Cardiac septum (tissue), 1 donor: Measurements from ENCODE around the gene SLC9A1. TPM values are rescaled to one million over a fixed set of nuclear protein-coding genes. Genes with fewer than 3 reads are reported as not detected.
A peak's percentile ranks its signal among the peaks of the same experiment; 100 is the strongest.

Experiments used
- DNase-seq: peaks from one replicate; pipeline ENCODE4 v3.0.0-alpha.2; 2020; ENCODE audit warnings: low spot score
- intact Hi-C: fragments of 100-400 bp; cut with DNase I; formaldehyde crosslinking; loops from one replicate; pipeline ENCODE4 v1.14.0; 2022
- total RNA-seq: library from RNA; stranded (reverse); fragmentation: NEBNext Ultra II Directional; extraction: Animal tissue kit (Norgen Biotek cat#: 25700); gene quantifications from one replicate; pipeline ENCODE4 v1.2.1, GENCODE V29; 2021
- donor health status: DM: no; HTN: no; CAD: no.

The SLC9A1 gene
- total RNA-seq, 1 donor from 2014 or later = 26.1 TPM

DNA sequence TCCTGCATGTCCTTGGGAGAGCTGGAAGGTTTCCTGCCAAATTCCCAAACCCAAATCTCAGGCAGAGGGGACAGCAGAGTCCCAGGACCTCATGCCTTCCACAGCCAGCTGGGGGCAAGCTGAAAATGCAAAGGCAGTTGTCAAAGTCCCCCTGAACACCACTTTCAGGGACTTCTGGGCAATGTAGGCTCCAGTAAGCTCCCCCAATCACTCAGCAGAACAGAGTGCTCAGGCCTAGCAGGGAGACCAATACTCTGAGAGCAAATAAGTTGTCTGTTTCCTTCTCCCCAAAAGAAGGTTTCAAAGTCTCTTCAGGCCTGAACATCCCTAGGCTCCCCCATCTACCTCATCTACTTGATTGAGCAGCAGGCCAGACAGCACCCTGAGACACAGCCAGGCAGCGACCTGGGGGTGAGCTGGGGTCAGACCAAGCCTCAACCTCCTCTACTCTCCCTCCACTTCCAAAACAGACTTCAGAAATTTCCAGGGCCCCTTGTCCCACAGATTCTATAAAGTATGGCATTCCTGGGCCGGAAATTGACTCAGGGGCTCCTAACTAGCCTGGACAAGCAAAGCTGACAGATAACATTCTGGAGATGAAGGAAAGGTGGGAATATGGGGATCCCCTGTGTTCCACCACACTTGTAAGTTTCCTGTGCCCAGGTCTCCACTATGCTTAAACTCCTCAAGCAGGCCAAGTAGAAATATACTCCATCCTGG is 1.9 kb downstream of the SLC9A1 start:
- intact Hi-C loops = loop anchor here (2.0 to 5.0 kb wide), 2 partner anchors 32 to 84 kb away; no protein-coding TSS in a partner anchor
- no peak for DNase-seq

DNA sequence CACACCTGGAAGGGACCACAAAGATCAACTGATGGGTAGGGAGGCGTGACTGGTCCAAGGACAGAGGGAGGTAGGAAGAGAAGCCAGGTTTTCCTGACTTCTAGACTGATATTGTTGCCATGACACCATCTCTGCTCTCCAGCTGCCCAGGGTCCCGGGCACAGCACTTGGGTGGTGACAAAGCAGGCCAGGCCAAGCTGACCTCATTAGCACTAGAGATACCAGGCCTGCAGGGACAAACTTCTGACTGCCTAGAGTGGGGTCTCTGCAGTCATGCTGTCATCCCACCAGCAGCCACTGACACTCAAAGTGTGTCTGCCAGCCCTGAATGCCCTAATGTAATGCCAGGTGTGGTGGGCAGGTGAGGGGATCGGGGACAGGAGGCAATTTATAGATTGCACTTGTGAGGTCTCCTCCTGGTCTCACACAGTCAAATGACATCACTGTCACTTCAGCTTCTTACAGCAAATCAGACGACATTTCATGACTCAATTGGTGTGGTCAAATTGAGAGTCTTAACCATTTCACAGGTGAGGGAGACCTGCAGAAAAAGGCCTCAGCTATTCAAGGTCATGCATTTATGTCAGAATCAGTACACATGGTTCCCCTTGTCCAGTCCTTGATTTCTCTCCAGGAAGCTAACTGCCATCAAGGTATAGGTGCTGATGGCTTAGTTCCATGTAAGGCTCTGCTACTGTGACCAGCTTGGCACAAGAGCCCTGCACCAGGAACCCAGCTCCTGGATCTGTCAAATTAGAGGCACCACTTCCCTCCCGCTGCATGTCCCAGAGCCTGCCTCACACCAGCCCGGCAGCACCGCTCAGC is 2.7 kb downstream of the SLC9A1 start:
- DNase-seq = no peak
- intact Hi-C loops = loop anchor here (2.0 to 5.0 kb wide), 2 partner anchors 31 to 85 kb away; no protein-coding TSS in a partner anchor

DNA sequence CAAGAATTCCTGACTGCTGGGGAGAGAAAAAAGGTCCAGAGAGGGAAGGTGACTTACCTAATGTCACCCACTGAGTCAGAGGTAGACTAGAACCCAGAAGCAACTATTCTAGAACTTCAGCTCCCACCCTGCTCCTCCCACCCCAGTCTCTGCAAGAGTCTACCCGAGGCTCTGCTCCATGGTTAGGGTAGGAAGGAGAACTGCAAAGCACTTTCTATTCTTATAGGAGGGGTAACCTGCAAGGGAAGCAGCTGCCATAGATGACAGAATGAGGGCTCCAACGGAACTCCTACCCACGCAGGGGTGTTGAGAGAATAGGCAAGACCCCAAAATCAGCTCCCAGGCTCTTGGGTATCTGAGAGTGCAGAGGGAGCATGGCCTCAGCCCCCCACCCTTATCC is 4.3 kb downstream of the SLC9A1 start:
- DNase-seq = no peak
- intact Hi-C loops = loop anchor here (5.0 kb wide), 1 partner anchor 87 kb away; no protein-coding TSS in a partner anchor

DNA sequence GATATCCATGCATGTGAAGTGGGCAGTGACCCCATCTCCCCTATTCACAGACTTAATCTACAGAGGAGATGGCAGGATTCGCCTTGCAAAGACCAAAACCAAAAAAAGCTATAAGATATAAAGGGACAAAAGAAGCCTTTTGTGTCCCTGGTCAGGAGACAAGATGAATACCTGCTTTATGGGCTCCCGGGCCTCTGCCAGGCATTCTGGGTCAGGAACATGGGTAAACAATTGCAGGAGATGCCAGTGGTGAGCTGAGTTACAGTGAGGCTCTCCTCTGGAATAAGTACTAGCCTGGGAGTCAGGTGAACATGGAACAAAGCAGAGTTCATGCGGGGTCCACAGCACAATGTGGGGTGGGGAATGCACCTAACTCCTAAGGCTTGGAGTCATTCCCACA is 4.7 kb downstream of the SLC9A1 start:
- intact Hi-C loops = loop anchor here (5.0 kb wide), 1 partner anchor 87 kb away; no protein-coding TSS in a partner anchor

DNA sequence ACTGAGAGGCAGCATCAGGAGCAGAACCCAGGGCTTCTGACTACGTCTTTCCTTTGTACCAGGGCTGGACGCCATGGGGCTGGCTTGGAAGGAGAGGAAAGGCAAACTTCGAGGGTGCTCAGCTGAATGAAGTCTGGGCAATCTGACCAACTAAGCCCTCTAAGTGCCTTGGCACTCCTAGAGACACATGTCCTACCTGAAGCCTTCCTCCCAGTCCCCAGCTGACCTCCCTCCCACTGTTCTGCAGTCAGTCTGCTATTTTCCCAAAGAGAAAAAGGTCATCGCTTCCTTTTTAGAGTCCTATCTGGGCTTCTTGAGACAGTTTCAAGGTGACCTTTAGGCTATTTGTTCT is 5.2 kb downstream of the SLC9A1 start:
- DNase-seq = no peak
- intact Hi-C loops = loop anchor here (5.0 kb wide), 1 partner anchor 88 kb away; no protein-coding TSS in a partner anchor

More for the DNA sequence above, 4.7 kb downstream of the SLC9A1 start:
- DNase-seq = no peak

DNA sequence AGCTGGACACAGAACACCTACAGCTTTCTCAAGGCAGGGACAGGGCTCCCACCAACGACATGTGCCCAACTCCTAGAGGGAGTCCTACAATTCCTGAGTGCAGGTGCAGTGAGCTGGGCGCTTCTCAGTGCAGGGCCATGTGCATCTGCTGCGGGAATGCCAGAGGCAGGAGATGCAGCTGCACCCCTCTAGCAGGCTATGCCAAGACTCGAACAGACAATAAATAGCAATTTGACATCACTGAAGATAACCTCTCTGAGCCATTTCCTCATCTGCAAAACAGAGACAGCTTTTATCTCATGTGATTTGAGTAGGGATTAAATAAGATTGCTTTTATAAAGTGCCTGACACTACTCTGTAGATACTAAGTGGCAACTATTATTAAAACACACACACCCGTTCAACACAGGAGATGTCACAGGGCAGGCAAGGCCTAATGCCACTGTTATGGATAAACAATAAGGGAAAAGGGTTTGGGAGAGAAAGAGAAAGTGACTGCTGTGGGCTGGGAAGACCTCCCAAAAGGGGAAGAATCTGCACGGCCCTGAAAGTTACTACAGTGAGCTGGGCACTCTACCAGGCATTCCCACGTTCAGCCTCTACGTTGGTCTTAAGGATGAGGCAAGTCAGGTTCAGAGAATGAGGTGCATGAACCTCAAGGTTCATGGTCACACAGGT is 5.7 kb downstream of the SLC9A1 start:
- intact Hi-C loops = no loop called here
- DNase-seq = no peak

DNA sequence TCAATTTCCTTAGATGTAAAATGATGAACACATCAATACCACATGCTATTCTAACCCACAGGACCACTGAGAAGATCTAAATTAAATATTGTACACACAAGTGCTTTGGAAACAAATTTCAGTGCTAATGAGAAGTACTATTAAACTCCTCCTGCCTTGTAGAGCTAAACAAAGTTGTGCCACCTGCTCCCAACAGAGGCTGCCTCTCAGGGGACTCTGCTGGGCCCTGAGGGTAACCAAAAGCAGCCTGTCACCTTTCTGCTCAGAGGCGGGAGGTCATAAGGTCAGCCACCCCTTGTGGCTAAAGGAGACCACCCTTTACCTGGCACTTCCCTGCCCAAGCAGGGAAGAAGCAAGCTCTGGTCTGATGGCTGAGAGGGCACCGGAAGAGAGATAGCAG is 6.3 kb downstream of the SLC9A1 start:
- intact Hi-C loops = no loop called here
- no peak for DNase-seq

DNA sequence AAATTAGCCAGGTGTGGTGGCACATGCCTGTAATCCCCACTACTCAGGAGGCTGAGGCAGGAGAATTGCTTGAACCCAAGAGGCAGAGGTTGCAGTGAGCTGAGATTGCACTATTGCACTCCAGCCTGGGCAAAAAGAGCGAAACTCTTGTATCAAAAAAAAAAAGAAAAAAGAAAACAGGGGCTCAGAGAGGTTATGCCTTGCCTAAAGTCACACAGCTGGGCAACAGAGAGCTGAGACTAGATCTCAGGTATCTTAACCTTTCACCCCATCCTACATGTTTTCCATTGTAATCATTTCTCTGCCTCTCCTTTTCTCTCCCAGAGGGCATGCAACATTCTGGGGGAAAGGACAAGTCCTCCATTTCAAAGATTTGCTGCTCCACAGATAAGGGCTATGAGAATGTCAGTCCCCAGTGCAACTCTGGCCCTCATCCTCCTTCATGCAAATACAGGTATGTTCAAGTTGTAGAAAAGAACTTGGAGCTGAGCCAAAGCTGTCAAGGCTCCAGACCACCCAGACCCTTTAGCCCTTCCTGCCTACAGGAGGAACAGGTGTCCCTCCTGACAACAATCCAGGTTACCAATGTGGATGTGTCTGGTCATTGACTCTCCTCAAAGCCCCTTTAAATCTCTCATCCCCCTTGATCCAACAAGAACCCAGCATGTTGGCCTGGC is 6.9 kb downstream of the SLC9A1 start:
- no peak for DNase-seq
- intact Hi-C loops = no loop called here

DNA sequence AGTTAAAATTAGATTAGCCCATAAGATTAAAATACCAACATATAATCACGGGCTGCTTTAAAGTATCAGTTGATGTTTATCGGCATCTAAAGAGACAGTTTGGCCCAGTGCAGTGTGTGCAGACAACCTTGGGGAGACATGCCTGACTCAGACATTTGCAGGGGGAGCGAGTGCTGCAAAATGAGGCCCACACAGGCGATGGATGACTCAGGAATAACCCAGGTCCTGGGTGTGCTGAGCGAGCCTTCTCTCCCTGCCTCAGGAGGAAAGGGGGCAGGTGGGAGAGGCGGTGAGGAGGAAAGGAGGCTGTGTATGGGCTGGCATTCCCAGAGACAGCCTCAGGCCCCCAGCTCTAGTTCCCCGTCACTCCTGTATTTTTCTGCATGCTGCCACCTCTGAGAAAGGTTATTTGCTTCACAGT is 9.0 kb downstream of the SLC9A1 start:
- no peak for DNase-seq
- intact Hi-C loops = no loop called here

DNA sequence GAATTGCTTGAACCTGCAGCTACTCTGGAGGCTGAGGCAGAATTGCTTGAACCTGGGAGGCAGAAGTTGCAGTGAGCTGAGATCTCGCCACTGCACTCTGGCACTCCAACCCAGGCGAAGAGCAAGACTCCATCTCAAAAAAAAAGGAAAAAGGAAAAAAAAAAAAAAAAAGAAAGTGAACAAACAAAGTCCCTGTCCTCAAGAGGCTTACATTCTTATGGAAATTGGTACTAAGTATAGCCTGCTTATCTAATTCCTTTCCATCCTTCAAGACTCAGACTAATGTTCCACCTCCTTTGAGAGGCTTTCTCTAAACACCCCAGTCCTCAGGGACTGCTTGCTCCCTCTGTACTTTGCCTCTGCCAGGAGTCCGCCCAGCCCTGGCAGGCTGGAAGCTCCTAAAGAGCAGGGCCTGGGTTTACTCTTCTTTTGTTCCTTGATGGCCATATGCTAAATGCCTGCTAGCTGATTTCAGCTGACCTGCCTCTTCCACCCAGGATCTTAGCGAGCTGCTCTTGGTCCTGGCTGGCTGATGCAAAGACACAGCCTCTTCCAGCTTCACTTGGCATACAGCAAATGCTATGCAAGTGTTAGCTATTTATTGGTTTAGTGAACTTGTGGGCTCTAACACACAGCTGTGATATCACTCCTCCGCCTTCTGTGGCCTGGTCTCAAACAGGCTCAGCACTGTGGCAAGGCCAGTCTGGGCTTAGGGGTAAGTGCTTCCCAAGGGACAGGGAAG is 9.8 kb downstream of the SLC9A1 start:
- intact Hi-C loops = no loop called here
- DNase-seq = no peak

DNA sequence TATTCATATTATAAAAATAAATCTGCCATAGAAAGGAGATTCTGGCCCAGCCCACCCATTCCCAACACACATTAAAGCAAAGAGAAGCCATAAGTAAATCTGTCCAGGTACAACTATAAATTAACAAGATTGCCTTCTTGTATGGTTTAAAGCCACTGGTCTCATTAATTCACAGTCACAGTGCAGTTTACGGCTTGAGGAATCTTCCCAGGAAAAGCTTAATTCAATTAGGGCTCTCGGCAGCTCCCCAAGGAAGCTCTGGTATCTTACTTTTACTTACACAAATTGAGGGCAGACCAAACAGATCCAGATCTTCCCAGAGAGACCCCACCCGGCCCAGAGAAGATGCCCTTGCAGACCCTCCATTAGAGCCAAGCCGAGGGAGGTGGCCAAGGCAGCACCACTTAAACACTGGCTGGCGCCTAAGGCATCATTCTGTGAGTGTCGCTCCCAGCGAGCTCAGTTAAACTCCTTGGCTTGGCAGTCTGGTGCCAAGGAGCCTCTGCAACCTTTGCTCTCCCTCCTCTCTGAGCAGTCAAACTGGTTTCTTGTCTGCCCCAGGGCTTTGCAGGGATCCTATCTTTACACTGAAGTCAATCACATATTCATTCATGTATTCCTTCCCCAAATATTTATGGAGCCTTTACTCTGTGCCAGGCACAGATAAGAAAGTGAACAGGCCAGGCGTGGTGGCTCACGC is 10.7 kb downstream of the SLC9A1 start:
- no peak for DNase-seq
- intact Hi-C loops = no loop called here

DNA sequence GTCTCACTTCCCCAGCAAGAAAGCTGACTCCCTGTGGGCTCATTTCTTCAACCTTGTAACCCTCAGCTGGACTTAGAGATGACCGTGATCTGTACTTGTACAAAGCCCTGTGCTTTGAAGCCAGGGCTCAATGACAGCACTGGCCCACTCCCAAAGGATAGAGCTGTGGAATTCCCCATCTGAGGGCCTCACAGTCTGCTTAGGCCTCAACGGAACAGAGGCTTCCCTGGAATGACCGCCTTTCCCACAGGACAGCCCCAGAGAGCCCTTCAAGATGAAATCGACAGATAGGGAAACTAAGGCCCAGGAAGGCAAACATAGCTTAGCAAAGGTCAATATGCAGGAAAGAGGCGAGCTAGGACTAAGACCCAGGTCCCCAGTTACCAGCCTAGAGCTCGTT is 11.5 kb downstream of the SLC9A1 start:
- intact Hi-C loops = no loop called here
- no peak for DNase-seq

DNA sequence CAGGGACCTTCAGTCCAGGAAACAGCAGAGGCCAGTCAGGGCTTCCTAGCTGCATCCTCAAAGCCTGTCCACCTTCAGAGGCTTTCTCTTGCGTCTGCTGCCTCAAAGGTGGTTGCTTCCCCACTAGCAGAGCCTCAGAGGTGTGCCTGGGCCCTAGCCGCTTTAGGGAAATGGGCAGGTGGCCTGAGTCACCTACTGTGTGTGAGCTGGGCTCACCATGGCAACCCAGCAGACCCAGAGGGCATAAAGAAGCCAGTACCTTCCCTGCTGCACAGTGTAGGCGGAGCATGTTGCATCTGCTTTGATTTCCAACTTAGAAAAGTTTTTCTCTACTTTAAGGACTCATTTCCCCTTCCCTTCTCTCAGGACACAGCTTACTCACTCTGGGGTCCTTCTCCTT is 12.5 kb downstream of the SLC9A1 start:
- intact Hi-C loops = no loop called here
- no peak for DNase-seq

DNA sequence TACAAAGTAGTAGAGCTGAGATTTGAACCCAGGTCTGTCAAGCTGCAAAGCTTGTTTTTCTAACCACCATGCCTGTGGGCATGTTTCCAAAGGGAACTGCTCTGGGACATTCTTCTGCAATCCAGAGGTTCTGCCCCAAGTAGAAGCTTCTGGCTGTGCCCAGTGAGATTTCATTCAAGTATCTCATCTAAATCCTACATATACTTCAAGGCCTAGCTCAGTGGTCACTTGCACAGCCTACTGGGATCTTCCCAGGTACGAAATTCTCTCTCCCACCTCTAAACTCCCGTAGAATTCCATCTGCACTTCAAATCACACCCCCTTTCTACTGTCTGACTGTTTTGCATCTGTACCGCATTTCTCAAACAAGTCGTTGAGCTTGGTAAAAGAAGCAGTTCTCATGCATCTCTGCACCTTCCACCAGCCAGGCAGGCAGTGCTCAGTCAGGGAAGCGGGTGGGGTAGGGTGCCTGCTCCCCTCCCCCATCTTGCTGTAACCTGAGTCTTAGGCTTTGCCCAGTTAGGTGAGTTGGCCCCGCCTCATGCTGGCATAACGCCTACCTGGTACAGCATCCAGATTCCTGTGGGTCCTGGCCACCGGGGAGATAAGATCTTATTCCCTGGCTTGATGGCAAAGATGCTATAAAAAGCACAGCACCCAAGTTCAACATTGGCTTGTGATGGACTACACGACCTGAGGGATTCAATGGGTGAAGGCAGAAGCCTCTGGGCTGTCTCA is 13.5 kb downstream of the SLC9A1 start:
- intact Hi-C loops = no loop called here
- no peak for DNase-seq

DNA sequence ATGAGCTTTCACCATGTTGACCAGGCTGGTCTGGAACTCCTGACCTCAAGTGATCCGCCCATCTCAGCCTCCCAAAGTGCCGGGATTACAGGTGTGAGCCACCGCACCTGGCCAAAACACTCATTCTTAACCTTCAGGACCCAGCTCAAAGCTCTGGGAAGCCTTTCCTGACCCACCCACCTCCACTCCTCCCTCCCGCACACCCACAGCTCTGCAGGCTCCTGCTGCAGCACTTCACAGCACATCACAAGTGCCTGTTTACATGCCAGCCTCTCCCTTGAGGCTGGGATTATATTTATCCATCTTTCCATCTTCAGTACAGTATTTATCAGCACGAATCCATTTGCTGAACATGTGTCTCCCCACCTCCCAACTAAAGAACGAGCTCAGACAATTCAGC is 14.9 kb downstream of the SLC9A1 start:
- intact Hi-C loops = no loop called here
- no peak for DNase-seq

DNA sequence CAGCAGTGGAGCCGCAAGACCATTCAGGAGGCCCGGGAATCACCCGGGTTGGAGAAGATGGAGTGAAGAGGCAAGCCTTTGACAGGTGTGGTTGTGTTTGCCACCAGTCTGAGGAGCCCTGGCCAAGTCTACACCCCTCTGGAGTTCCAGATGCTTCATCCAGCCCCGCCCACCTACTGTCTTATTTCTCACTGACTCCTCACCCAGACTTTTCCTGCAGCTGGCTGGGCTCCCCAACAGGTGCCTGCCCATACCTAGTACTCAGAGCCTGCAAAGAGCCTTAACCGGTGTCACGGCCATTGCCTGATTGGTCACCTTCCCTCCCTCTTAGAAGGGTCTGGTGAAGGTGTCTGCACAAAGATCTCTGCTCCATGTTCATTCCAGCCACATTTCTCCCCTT is 16.0 kb downstream of the SLC9A1 start:
- no peak for DNase-seq
- intact Hi-C loops = no loop called here

DNA sequence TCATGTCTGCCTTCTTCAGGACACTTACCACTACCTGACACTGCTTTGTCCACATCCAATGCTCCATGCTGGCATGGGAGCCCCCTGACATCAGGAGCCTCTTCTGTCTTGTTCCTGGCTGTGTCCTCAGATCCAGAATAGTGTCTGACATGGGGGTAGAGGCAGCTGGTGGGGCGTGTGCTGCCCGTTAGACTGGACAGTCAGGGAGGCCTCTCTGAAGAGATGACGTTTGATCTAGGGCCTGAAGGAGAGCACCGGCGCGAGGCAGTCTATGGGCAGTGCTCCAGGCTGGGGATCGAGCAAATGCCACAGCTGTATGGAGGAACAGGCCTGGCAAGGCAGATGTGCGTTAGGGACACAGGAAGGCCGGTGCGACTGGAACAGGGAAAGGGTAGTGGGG is 16.6 kb downstream of the SLC9A1 start:
- intact Hi-C loops = no loop called here
- no peak for DNase-seq

DNA sequence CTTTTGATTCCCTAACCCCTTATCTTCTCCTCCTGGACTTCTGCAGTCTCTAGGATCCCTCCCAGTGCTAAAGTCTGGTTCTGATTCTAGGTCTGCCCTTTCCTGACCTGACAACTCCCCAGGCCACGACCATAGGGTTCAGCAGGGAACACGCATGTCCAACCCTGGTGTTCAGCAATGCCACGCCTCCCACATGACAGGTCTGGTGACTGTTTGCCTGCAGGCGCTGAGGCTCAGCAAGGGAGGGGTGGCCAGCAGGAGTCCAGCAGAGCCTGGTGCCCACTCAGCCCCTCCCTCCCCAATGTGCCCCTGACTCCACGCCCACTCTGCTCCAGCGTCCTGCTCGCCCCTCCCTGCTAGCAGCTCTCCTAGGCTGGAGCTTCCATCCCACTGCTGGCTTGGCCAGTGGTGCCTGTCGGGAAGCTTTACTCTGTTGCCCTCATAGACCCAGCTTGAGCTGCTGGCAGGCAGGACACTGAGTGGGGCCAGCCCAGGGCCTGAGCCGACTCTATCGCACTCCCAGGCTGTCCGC is 17.3 kb downstream of the SLC9A1 start:
- intact Hi-C loops = no loop called here

More for the DNA sequence above, 17.3 kb downstream of the SLC9A1 start:
- peak; percentile 87 for DNase-seq
